ENCODE results near the gene CASP6. TPM values are rescaled to one million over a fixed set of nuclear protein-coding genes. Genes with fewer than 3 reads are reported as not detected.

CASP6 gene
- total RNA-seq, 1 donor from 2014 or later, result not detected

- Histone ChIP-seq H3K4me3 (no peak overlapping the region), H3K36me3 (no peaks in the 10 kb centered on the region), H3K4me1 (no peaks in the 10 kb centered on the region), H3K9me3 (no peaks in the 10 kb centered on the region), H3K27me3 (no peaks in the 10 kb centered on the region), H3K27ac (no peak overlapping the region)
- TF ChIP-seq, protein P1, sequence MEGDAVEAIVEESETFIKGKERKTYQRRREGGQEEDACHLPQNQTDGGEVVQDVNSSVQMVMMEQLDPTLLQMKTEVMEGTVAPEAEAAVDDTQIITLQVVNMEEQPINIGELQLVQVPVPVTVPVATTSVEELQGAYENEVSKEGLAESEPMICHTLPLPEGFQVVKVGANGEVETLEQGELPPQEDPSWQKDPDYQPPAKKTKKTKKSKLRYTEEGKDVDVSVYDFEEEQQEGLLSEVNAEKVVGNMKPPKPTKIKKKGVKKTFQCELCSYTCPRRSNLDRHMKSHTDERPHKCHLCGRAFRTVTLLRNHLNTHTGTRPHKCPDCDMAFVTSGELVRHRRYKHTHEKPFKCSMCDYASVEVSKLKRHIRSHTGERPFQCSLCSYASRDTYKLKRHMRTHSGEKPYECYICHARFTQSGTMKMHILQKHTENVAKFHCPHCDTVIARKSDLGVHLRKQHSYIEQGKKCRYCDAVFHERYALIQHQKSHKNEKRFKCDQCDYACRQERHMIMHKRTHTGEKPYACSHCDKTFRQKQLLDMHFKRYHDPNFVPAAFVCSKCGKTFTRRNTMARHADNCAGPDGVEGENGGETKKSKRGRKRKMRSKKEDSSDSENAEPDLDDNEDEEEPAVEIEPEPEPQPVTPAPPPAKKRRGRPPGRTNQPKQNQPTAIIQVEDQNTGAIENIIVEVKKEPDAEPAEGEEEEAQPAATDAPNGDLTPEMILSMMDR (IDR thresholded peaks at IDR 0.05), result no peak
- DNase-seq (ENCODE audit: low spot score in 2 of 2), result no peak
- intact Hi-C loops (cut with DNase I), result no loop called here
Measured at GRCh38 chr4:109748114-109748513, 44.9 kb upstream of the CASP6 start.

DNA sequence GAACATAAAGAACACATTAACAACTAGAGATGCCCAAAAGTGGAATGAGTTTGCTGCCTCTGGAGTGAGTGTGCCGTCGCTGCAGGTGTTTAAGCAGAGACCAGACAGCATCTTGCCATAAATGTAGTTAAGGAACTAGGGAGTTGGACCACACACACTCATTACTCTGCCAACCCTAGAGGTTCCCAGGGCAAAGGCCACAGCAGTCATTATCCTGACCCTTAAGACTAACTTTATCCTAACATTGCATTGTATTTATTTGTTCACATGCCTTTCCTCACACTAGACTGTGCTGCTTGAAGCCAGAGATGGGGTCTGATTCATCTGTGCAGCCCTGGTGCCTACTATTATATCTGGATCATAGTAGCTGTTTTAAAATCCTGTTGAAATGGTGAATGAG, 43.5 kb upstream of the CASP6 start:
- TF ChIP-seq, protein P1 (IDR thresholded peaks at IDR 0.05), result no peak
- DNase-seq (ENCODE audit: low spot score in 2 of 2), result no peak
- Histone ChIP-seq H3K4me3 (no peak overlapping the region), H3K27ac (no peak overlapping the region), H3K4me1 (no peaks in the 10 kb centered on the region), H3K36me3 (no peaks in the 10 kb centered on the region), H3K9me3 (no peaks in the 10 kb centered on the region), H3K27me3 (no peaks in the 10 kb centered on the region)
- intact Hi-C loops (cut with DNase I), result no loop called here

DNA sequence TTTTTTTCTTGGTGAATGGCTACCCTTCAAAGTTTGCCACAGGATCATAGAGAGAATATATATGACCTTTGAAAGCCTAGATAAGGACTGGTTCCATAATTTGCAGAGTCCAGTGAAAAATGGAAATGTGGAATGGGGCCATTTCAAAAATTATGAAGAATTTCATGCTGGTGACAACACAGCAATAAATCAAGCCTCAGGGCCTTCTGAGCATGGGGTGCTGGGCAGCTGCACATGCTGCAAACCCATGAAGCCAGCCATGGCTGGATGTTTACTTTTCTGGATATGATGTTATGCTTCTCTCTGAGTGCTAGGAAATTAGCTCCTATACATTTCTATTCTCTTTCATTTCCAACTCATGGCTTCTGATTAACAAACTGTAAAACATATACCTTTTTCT, 42.6 kb upstream of the CASP6 start:
- H3K36me3 ChIP-seq, result no peaks in the 10 kb centered on the region
- intact Hi-C loops (cut with DNase I), result no loop called here
- DNase-seq (ENCODE audit: low spot score in 2 of 2), result no peak
- H3K9me3 ChIP-seq, result no peaks in the 10 kb centered on the region
- no peaks in the 10 kb centered on the region for H3K4me1 ChIP-seq
- TF ChIP-seq, protein P1 (IDR thresholded peaks at IDR 0.05), result no peak
- no peak overlapping the region for H3K4me3 ChIP-seq
- H3K27me3 ChIP-seq, result no peaks in the 10 kb centered on the region
- H3K27ac ChIP-seq, result no peak overlapping the region

GRCh38 chr4:109739547-109739946, 36.3 kb upstream of the CASP6 start:
- Histone ChIP-seq H3K9me3 (no peaks in the 10 kb centered on the region), H3K4me1 (no peaks in the 10 kb centered on the region), H3K4me3 (no peak overlapping the region), H3K27ac (no peak overlapping the region), H3K36me3 (no peaks in the 10 kb centered on the region), H3K27me3 (no peaks in the 10 kb centered on the region)
- DNase-seq (ENCODE audit: low spot score in 2 of 2), result no peak
- intact Hi-C loops (cut with DNase I), result loop anchor here (10.0 kb wide), 1 partner anchor 455 kb away; the partner anchor contains the start of gene ELOVL6
- TF ChIP-seq, protein P1 (IDR thresholded peaks at IDR 0.05), result no peak

- no peaks in the 10 kb centered on the region for H3K4me1 ChIP-seq
- TF ChIP-seq, protein P1 (IDR thresholded peaks at IDR 0.05), result no peak
- no peak overlapping the region for H3K27ac ChIP-seq
- H3K36me3 ChIP-seq, result no peaks in the 10 kb centered on the region
- H3K4me3 ChIP-seq, result no peak overlapping the region
- intact Hi-C loops (cut with DNase I), result loop anchor here (10.0 kb wide), 1 partner anchor 457 kb away; the partner anchor contains the start of gene ELOVL6
- no peak for DNase-seq (ENCODE audit: low spot score in 2 of 2)
- H3K9me3 ChIP-seq, result no peaks in the 10 kb centered on the region
- H3K27me3 ChIP-seq, result no peaks in the 10 kb centered on the region
Measured at GRCh38 chr4:109738104-109738872, 35.0 kb upstream of the CASP6 start.

Measured in ascending aorta (tissue), 2 donors.